HEK293 (cell line): Measurements from ENCODE around the gene NRROS.

Experiments
- CTCF ChIA-PET: fragments of 350-600 bp; formaldehyde crosslinking; extraction: SDS; loops from one replicate; lab custom pipeline; 2021; ENCODE audit warnings: antibody characterized with exemption; lab: Yijun Ruan, JAX
- POLR2A ChIA-PET: fragments of 300-600 bp; formaldehyde crosslinking; extraction: SDS; loops from one replicate; lab custom pipeline; 2020; ENCODE audit warnings: antibody characterized with exemption, inconsistent platforms; lab: Yijun Ruan, JAX
- H3K27ac ChIP-seq: fragments of 200-500 bp; sonication (Bioruptor generic); 2 replicates; pipeline ENCODE4 v1.5.1; 2014; ENCODE audit warnings: low read depth, low read length, control low read depth, inconsistent platforms; ENCODE audit errors: extremely low read depth
- H3K36me3 ChIP-seq, 2 experiments: fragments of 200-500 bp in 1 of 2; sonication (Bioruptor generic) in 1 of 2; 1 replicate in 1 of 2; 2 replicates in 1 of 2; pipeline ENCODE4 v1.5.1; 2014 to 2017; ENCODE audit warnings: inconsistent platforms in 2 of 2, low read length in 2 of 2; ENCODE audit not compliant: control insufficient read depth in 2 of 2, insufficient read depth in 1 of 2
- H3K4me1 ChIP-seq: fragments of 200-500 bp; sonication (Bioruptor generic); 2 replicates; pipeline ENCODE4 v1.5.1; 2014; ENCODE audit warnings: mild to moderate bottlenecking, low read length, inconsistent platforms; ENCODE audit not compliant: control insufficient read depth, insufficient read depth
- H3K4me3 ChIP-seq: 2 replicates; pipeline ENCODE4 v1.5.1; 2011; ENCODE audit warnings: low read depth, mild to moderate bottlenecking, control low read depth, low read length, moderate library complexity
- H3K9me3 ChIP-seq: fragments of 200-500 bp; sonication (Bioruptor generic); 2 replicates; pipeline ENCODE4 v1.5.1; 2014; ENCODE audit warnings: low read depth, low read length, inconsistent platforms; ENCODE audit not compliant: control insufficient read depth, insufficient read depth
- KLF1 ChIP-seq: fragments of 450-650 bp; formaldehyde crosslinking; IDR thresholded peaks from 2 replicates; pipeline ENCODE4 v1.5.1; 2016; ENCODE audit warnings: missing biosample characterization, missing genetic modification characterization
- ZNF19 ChIP-seq: fragments of 450-650 bp; formaldehyde crosslinking; IDR thresholded peaks from 2 replicates; pipeline ENCODE4; 2016; ENCODE audit warnings: missing biosample characterization, missing genetic modification characterization, low read depth
- ZNF354C ChIP-seq: fragments of 450-650 bp; formaldehyde crosslinking; IDR thresholded peaks from 2 replicates; pipeline ENCODE4 v1.5.1; 2016; ENCODE audit warnings: missing biosample characterization, missing genetic modification characterization, low read depth, borderline replicate concordance
- ZNF555 ChIP-seq: fragments of 450-650 bp; formaldehyde crosslinking; conservative IDR thresholded peaks from 2 replicates; pipeline ENCODE4 v1.5.1; 2017; ENCODE audit warnings: missing biosample characterization, mild to moderate bottlenecking, missing genetic modification characterization, inconsistent platforms
- ZNF610 ChIP-seq: fragments of 450-650 bp; formaldehyde crosslinking; IDR thresholded peaks from 2 replicates; pipeline ENCODE4 v1.5.1; 2016; ENCODE audit warnings: missing biosample characterization, missing genetic modification characterization, borderline replicate concordance
- ZNF624 ChIP-seq: fragments of 450-650 bp; formaldehyde crosslinking; IDR thresholded peaks from 2 replicates; pipeline ENCODE4 v1.5.1; 2017; ENCODE audit warnings: missing biosample characterization, missing genetic modification characterization
- TF ChIP-seq, protein P1 (sequence below): sonication (generic); formaldehyde crosslinking; IDR thresholded peaks from 2 replicates; pipeline ENCODE4 v1.8.1; 2022; ENCODE audit warnings: mild to moderate bottlenecking, moderate library complexity, missing genetic modification reagents
- TF ChIP-seq, protein P2 (sequence below): fragments of 450-650 bp; formaldehyde crosslinking; IDR thresholded peaks from 2 replicates; pipeline ENCODE4; 2016; ENCODE audit warnings: missing biosample characterization, missing genetic modification characterization
- TF ChIP-seq, protein P3 (sequence below): fragments of 450-650 bp; formaldehyde crosslinking; IDR thresholded peaks from 2 replicates; pipeline ENCODE4 v1.5.1; 2016; ENCODE audit warnings: missing biosample characterization, missing genetic modification characterization
- TF ChIP-seq, protein P4 (sequence below): fragments of 450-650 bp; formaldehyde crosslinking; IDR thresholded peaks from 2 replicates; pipeline ENCODE4 v1.5.1; 2016; ENCODE audit warnings: missing biosample characterization, missing genetic modification characterization
- TF ChIP-seq, protein P5 (sequence below): fragments of 450-650 bp; formaldehyde crosslinking; IDR thresholded peaks from 2 replicates; pipeline ENCODE4 v1.5.1; 2016; ENCODE audit warnings: missing biosample characterization, missing genetic modification characterization, borderline replicate concordance

The NRROS gene

DNA sequence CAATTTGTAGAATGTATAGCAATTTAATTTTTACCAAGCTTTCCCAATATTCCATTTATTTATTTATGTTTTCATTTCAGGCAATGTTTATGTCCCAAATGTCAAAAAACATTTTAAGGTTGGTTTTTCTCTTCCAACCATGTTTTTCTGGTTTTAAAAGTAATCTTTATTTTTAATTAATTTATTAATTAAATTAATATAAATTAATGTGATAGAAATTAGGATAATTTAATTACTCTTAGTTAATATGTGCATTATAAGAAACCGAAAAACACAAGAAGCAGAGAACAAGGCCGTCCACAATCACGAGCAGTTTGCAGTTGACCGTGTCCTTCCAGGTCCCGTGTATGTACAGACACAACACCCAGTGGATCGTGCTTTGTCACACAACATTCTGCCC, 36.8 kb upstream of the NRROS start:
- ChIA-PET POLR2A (no interaction called here), CTCF (no interaction called here)
- TF ChIP-seq, protein P1, sequence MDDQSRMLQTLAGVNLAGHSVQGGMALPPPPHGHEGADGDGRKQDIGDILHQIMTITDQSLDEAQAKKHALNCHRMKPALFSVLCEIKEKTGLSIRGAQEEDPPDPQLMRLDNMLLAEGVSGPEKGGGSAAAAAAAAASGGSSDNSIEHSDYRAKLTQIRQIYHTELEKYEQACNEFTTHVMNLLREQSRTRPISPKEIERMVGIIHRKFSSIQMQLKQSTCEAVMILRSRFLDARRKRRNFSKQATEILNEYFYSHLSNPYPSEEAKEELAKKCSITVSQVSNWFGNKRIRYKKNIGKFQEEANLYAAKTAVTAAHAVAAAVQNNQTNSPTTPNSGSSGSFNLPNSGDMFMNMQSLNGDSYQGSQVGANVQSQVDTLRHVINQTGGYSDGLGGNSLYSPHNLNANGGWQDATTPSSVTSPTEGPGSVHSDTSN: no peak
- TF ChIP-seq, protein P2, sequence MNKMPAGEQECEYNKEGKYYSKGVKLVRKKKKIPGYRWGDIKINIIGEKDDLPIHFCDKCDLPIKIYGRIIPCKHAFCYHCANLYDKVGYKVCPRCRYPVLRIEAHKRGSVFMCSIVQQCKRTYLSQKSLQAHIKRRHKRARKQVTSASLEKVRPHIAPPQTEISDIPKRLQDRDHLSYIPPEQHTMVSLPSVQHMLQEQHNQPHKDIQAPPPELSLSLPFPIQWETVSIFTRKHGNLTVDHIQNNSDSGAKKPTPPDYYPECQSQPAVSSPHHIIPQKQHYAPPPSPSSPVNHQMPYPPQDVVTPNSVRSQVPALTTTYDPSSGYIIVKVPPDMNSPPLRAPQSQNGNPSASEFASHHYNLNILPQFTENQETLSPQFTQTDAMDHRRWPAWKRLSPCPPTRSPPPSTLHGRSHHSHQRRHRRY (tag by site-specific recombination): no peak
- TF ChIP-seq, protein P3, sequence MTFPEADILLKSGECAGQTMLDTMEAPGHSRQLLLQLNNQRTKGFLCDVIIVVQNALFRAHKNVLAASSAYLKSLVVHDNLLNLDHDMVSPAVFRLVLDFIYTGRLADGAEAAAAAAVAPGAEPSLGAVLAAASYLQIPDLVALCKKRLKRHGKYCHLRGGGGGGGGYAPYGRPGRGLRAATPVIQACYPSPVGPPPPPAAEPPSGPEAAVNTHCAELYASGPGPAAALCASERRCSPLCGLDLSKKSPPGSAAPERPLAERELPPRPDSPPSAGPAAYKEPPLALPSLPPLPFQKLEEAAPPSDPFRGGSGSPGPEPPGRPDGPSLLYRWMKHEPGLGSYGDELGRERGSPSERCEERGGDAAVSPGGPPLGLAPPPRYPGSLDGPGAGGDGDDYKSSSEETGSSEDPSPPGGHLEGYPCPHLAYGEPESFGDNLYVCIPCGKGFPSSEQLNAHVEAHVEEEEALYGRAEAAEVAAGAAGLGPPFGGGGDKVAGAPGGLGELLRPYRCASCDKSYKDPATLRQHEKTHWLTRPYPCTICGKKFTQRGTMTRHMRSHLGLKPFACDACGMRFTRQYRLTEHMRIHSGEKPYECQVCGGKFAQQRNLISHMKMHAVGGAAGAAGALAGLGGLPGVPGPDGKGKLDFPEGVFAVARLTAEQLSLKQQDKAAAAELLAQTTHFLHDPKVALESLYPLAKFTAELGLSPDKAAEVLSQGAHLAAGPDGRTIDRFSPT (tag by site-specific recombination): no peak
- no peak for TF ChIP-seq KLF1 (tag by site-specific recombination)
- TF ChIP-seq, protein P4, sequence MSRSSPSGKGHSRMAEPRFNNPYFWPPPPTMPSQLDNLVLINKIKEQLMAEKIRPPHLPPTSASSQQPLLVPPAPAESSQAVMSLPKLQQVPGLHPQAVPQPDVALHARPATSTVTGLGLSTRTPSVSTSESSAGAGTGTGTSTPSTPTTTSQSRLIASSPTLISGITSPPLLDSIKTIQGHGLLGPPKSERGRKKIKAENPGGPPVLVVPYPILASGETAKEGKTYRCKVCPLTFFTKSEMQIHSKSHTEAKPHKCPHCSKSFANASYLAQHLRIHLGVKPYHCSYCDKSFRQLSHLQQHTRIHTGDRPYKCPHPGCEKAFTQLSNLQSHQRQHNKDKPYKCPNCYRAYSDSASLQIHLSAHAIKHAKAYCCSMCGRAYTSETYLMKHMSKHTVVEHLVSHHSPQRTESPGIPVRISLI (tag by site-specific recombination): no peak
- no peak for TF ChIP-seq ZNF555 (tag by site-specific recombination)
- TF ChIP-seq ZNF624 (tag by site-specific recombination): no peak

DNA sequence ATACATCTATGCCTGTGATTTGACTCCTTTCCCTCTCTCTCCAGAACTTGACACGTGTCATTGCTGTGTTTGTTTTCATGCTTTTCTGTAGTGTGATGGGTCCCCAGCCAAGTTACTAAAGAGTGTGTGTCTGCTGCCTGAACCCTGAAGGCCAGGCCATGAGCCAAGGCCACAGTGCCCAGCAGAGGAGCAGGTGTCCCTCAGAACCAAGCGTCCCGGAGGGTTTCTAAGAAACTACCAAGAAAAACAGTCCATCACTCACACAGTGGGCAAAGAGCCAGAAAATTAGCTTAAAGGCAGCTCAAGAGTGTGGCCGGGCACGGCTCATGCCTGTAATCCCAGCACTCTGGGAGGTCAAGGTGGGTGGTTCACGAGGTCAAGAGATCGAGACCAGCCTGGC, 35.8 kb upstream of the NRROS start:
- Histone ChIP-seq H3K27ac (no peak overlapping the region), H3K4me1 (no peaks in the 10 kb centered on the region), H3K9me3 (no peaks in the 10 kb centered on the region), H3K36me3 (no peaks in the 10 kb centered on the region), H3K4me3 (no peak overlapping the region)
- no peak for TF ChIP-seq ZNF354C (tag by site-specific recombination)
- ChIA-PET POLR2A (no interaction called here), CTCF (no interaction called here)

More for the DNA sequence above, 36.8 kb upstream of the NRROS start:
- Histone ChIP-seq H3K4me1 (no peaks in the 10 kb centered on the region), H3K36me3 (no peaks in the 10 kb centered on the region), H3K4me3 (no peak overlapping the region), H3K9me3 (no peaks in the 10 kb centered on the region), H3K27ac (no peak overlapping the region)

DNA sequence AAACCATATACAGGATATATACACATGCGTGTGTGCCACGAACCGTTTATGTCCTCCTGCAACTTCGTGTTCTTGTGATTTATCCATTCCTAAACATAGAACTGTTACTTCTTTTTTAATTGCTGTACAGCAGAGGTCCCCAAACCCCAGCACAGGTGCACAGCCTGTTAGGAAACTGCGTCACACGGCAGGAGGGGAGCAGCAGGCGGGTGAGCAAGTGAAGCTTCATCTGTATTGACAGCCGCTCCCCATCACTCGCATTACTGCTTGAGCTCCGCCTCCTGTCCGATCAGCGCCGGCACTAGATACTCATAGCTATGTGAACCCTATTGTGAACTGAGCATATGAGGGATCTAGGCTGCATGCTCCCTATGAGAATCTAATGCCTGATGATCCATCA, 34.9 kb upstream of the NRROS start:
- no peaks in the 10 kb centered on the region for H3K4me1 ChIP-seq
- H3K4me3 ChIP-seq: no peak overlapping the region
- TF ChIP-seq ZNF610 (tag by site-specific recombination): peak; percentile 42; the same call in 1 of the 2 replicates
- no peak for TF ChIP-seq ZNF19 (tag by site-specific recombination)
- TF ChIP-seq, protein P5, sequence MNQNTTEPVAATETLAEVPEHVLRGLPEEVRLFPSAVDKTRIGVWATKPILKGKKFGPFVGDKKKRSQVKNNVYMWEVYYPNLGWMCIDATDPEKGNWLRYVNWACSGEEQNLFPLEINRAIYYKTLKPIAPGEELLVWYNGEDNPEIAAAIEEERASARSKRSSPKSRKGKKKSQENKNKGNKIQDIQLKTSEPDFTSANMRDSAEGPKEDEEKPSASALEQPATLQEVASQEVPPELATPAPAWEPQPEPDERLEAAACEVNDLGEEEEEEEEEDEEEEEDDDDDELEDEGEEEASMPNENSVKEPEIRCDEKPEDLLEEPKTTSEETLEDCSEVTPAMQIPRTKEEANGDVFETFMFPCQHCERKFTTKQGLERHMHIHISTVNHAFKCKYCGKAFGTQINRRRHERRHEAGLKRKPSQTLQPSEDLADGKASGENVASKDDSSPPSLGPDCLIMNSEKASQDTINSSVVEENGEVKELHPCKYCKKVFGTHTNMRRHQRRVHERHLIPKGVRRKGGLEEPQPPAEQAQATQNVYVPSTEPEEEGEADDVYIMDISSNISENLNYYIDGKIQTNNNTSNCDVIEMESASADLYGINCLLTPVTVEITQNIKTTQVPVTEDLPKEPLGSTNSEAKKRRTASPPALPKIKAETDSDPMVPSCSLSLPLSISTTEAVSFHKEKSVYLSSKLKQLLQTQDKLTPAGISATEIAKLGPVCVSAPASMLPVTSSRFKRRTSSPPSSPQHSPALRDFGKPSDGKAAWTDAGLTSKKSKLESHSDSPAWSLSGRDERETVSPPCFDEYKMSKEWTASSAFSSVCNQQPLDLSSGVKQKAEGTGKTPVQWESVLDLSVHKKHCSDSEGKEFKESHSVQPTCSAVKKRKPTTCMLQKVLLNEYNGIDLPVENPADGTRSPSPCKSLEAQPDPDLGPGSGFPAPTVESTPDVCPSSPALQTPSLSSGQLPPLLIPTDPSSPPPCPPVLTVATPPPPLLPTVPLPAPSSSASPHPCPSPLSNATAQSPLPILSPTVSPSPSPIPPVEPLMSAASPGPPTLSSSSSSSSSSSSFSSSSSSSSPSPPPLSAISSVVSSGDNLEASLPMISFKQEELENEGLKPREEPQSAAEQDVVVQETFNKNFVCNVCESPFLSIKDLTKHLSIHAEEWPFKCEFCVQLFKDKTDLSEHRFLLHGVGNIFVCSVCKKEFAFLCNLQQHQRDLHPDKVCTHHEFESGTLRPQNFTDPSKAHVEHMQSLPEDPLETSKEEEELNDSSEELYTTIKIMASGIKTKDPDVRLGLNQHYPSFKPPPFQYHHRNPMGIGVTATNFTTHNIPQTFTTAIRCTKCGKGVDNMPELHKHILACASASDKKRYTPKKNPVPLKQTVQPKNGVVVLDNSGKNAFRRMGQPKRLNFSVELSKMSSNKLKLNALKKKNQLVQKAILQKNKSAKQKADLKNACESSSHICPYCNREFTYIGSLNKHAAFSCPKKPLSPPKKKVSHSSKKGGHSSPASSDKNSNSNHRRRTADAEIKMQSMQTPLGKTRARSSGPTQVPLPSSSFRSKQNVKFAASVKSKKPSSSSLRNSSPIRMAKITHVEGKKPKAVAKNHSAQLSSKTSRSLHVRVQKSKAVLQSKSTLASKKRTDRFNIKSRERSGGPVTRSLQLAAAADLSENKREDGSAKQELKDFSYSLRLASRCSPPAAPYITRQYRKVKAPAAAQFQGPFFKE (tag by site-specific recombination): no peak
- TF ChIP-seq, all 188 proteins: peak for 1
- POLR2A ChIA-PET: no interaction called here
- H3K9me3 ChIP-seq: no peaks in the 10 kb centered on the region
- CTCF ChIA-PET: no interaction called here
- H3K36me3 ChIP-seq: no peaks in the 10 kb centered on the region
- H3K27ac ChIP-seq: no peak overlapping the region
